BLaER1 treated with 17β-estradiol and CSF1 and Interleukin-3, amounts not matched to agents 10 nM and 100 nM (cell line): Measurements from ENCODE around the gene PPIE.
A peak's percentile ranks its signal among the peaks of the same experiment; 100 is the strongest.
"Not testable (repeated sequence)": the region's sequence is repeated elsewhere in the genome, so short reads cannot be mapped to it uniquely, and the experiment has no call there.

Source experiments
- H3K27ac ChIP-seq, 11 experiments: shearing (Covaris generic); formaldehyde crosslinking; 2 replicates each; pipeline ENCODE4 v1.8.1; 2022
- H3K27me3 ChIP-seq, 11 experiments: shearing (Covaris generic); formaldehyde crosslinking; 2 replicates each; pipeline ENCODE4 v1.8.1; 2022
- H3K36me3 ChIP-seq, 11 experiments: shearing (Covaris generic); formaldehyde crosslinking; 2 replicates each; pipeline ENCODE4 v1.8.1; 2022
- H3K4me1 ChIP-seq, 10 experiments: shearing (Covaris generic); formaldehyde crosslinking; 2 replicates each; pipeline ENCODE4 v1.8.1; 2022
- H3K4me2 ChIP-seq, 11 experiments: shearing (Covaris generic); formaldehyde crosslinking; 2 replicates each; pipeline ENCODE4 v1.8.1; 2022
- H3K4me3 ChIP-seq, 10 experiments: shearing (Covaris generic); formaldehyde crosslinking; 2 replicates each; pipeline ENCODE4 v1.8.1; 2022
- H3K9ac ChIP-seq, 11 experiments: shearing (Covaris generic); formaldehyde crosslinking; 2 replicates each; pipeline ENCODE4 v1.8.1; 2022
- H3K9me3 ChIP-seq, 11 experiments: shearing (Covaris generic); formaldehyde crosslinking; replicated peaks in 1 of 11; 2 replicates each; pipeline ENCODE4 v1.8.1; 2022
- H4K20me1 ChIP-seq, 11 experiments: shearing (Covaris generic); formaldehyde crosslinking; 2 replicates each; pipeline ENCODE4 v1.8.1; 2022
- Cebpa-rat ChIP-seq, 11 experiments: shearing (Covaris generic); IDR thresholded peaks; 2 replicates each; pipeline ENCODE4 v1.8.1; 2022

PPIE gene

GRCh38 chr1:39788426-39788757 is 49.7 kb downstream of the PPIE start:
- no peak for TF ChIP-seq Cebpa-rat (IDR thresholded peaks at IDR 0.05)
- Histone ChIP-seq H4K20me1 (no peaks in the 10 kb centered on the region), H3K36me3 (no peaks in the 10 kb centered on the region), H3K9me3 (no peaks in the 10 kb centered on the region), H3K9ac (peak overlapping the region in 7 of 11 experiments; percentile 73 to 80 (median 79); a peak in 10 of 22 replicates), H3K4me3 (peak overlapping the region; percentile 56 to 76 (median 65); a peak in 15 of 20 replicates), H3K27me3 (peaks cover 10 to 22% (median 16%) of the 10 kb centered on the region in 11 experiments), H3K4me1 (peaks cover 15 to 54% (median 48%) of the 10 kb centered on the region in 10 experiments; a peak in 19 of 20 replicates), H3K4me2 (peak overlapping the region; percentile 76 to 94 (median 89); a peak in 16 of 22 replicates), H3K27ac (peak overlapping the region in 7 of 11 experiments; percentile 70 to 81 (median 78); a peak in 11 of 22 replicates)

- H3K9ac ChIP-seq: peak within 1 kb of the TSS; percentile 68 to 84 (median 79)
- H3K36me3 ChIP-seq: no peaks in the 10 kb centered on the region
- H3K27ac ChIP-seq: peak within 1 kb of the TSS; percentile 59 to 81 (median 74); a peak in 21 of 22 replicates
- H4K20me1 ChIP-seq: no peaks in the 10 kb centered on the region
- TF ChIP-seq Cebpa-rat (IDR thresholded peaks at IDR 0.05): no peak
- H3K4me2 ChIP-seq: peak within 1 kb of the TSS; percentile 76 to 94 (median 89)
- H3K9me3 ChIP-seq: no peaks in the 10 kb centered on the region
- H3K27me3 ChIP-seq: peaks cover 10 to 22% (median 16%) of the 10 kb centered on the region in 11 experiments
- peaks cover 20 to 59% (median 53%) of the 10 kb centered on the region in 10 experiments for H3K4me1 ChIP-seq
- H3K4me3 ChIP-seq: peak within 1 kb of the TSS; percentile 56 to 76 (median 65)
These were observed 50.3 kb downstream of the PPIE start, which contains the start of gene BMP8B for GRCh38 chr1:39788758-39789570. Gene BMP8B (minus strand): TSS chr1:39788865. CDS start chr1:39788485, 380 bp downstream.

GRCh38 chr1:39789571-39790110 is 51.0 kb downstream of the PPIE start:
- peak overlapping the region; percentile 56 to 76 (median 65) for H3K4me3 ChIP-seq
- peak overlapping the region; percentile 76 to 94 (median 89) for H3K4me2 ChIP-seq
- H3K27me3 ChIP-seq: peaks cover 10 to 22% (median 16%) of the 10 kb centered on the region in 11 experiments
- H3K36me3 ChIP-seq: no peaks in the 10 kb centered on the region
- H3K9me3 ChIP-seq: no peaks in the 10 kb centered on the region
- H4K20me1 ChIP-seq: no peaks in the 10 kb centered on the region
- H3K27ac ChIP-seq: peak overlapping the region in 10 of 11 experiments; percentile 67 to 81 (median 76); a peak in 20 of 22 replicates
- no peak for TF ChIP-seq Cebpa-rat (IDR thresholded peaks at IDR 0.05)
- H3K4me1 ChIP-seq: peaks cover 20 to 65% (median 57%) of the 10 kb centered on the region in 10 experiments
- H3K9ac ChIP-seq: peak overlapping the region; percentile 68 to 84 (median 79)

- H4K20me1 ChIP-seq: no peaks in the 10 kb centered on the region
- H3K9me3 ChIP-seq: no peaks in the 10 kb centered on the region
- no peak overlapping the region for H3K9ac ChIP-seq
- H3K36me3 ChIP-seq: no peaks in the 10 kb centered on the region
- peaks cover 10 to 22% (median 16%) of the 10 kb centered on the region in 11 experiments for H3K27me3 ChIP-seq
- TF ChIP-seq Cebpa-rat (IDR thresholded peaks at IDR 0.05): no peak
- no peak overlapping the region for H3K27ac ChIP-seq
- no peak overlapping the region; a peak in 2 of 22 replicates for H3K4me2 ChIP-seq
- H3K4me1 ChIP-seq: peaks cover 15 to 49% (median 42%) of the 10 kb centered on the region in 10 experiments
- H3K4me3 ChIP-seq: no peak overlapping the region
These were observed 53.2 kb downstream of the PPIE start for GRCh38 chr1:39791838-39792237.

- Histone ChIP-seq H3K4me1 (peaks cover 22 to 48% (median 40%) of the 10 kb centered on the region in 10 experiments), H4K20me1 (no peaks in the 10 kb centered on the region), H3K4me3 (no peak overlapping the region), H3K9me3 (no peaks in the 10 kb centered on the region), H3K27me3 (peaks cover 0 to 3% (median 0%) of the 10 kb centered on the region in 11 experiments; a peak in 1 of 22 replicates), H3K27ac (no peak overlapping the region), H3K9ac (no peak overlapping the region), H3K4me2 (no peak overlapping the region), H3K36me3 (no peaks in the 10 kb centered on the region)
- no peak for TF ChIP-seq Cebpa-rat (IDR thresholded peaks at IDR 0.05)
These were observed 57.0 kb downstream of the PPIE start for GRCh38 chr1:39795651-39796050.

GRCh38 chr1:39798859-39799769 is 60.4 kb downstream of the PPIE start:
- peak overlapping the region; percentile 36 to 71 (median 63) for H3K4me2 ChIP-seq
- not testable (repeated sequence) for H4K20me1 ChIP-seq, H3K9me3 ChIP-seq, H3K27me3 ChIP-seq, H3K36me3 ChIP-seq
- H3K4me1 ChIP-seq: peaks cover 17 to 56% (median 34%) of the 10 kb centered on the region in 10 experiments
- H3K4me3 ChIP-seq: peak overlapping the region in 8 of 10 experiments; percentile 4 to 47 (median 36); a peak in 9 of 20 replicates
- H3K9ac ChIP-seq: peak overlapping the region in 10 of 11 experiments; percentile 40 to 71 (median 60); a peak in 17 of 22 replicates
- H3K27ac ChIP-seq: peak overlapping the region; percentile 60 to 84 (median 79); a peak in 21 of 22 replicates

- peaks cover 0 to 3% (median 0%) of the 10 kb centered on the region in 11 experiments; a peak in 4 of 22 replicates for H3K9me3 ChIP-seq
- 0 out of 22 replicates have a peak, but pooled peaks cover 0 to under 1% (median 0%) of the 10 kb centered on the region in 11 experiments for H3K36me3 ChIP-seq
- H3K4me2 ChIP-seq: peak overlapping the region; percentile 36 to 71 (median 63)
- peak overlapping the region in 10 of 11 experiments; percentile 60 to 84 (median 80); a peak in 21 of 22 replicates for H3K27ac ChIP-seq
- H4K20me1 ChIP-seq: no peaks in the 10 kb centered on the region
- no peaks in the 10 kb centered on the region for H3K27me3 ChIP-seq
- H3K4me1 ChIP-seq: peaks cover 17 to 55% (median 32%) of the 10 kb centered on the region in 10 experiments
- peak overlapping the region in 10 of 11 experiments; percentile 40 to 71 (median 60); a peak in 17 of 22 replicates for H3K9ac ChIP-seq
- peak overlapping the region in 8 of 10 experiments; percentile 4 to 47 (median 36); a peak in 6 of 20 replicates for H3K4me3 ChIP-seq
- TF ChIP-seq Cebpa-rat (IDR thresholded peaks at IDR 0.05): no peak
These were observed 61.2 kb downstream of the PPIE start for GRCh38 chr1:39799770-39800470.
